22Rv1 (cell line): Measurements from ENCODE around the gene UTP11.

Experiments
- H3K27ac ChIP-seq: fragments of 450-650 bp; 2 replicates; pipeline ENCODE4 v1.5.1; 2017
- ZFX ChIP-seq: fragments of 450-650 bp; IDR thresholded peaks from 2 replicates; pipeline ENCODE4 v1.6.1; 2017; ENCODE audit warnings: antibody characterized with exemption, borderline replicate concordance
- TF ChIP-seq, protein P1 (sequence below): fragments of 450-650 bp; IDR thresholded peaks from 2 replicates; pipeline ENCODE4 v1.5.1; 2017; ENCODE audit warnings: mild to moderate bottlenecking

Gene UTP11

DNA sequence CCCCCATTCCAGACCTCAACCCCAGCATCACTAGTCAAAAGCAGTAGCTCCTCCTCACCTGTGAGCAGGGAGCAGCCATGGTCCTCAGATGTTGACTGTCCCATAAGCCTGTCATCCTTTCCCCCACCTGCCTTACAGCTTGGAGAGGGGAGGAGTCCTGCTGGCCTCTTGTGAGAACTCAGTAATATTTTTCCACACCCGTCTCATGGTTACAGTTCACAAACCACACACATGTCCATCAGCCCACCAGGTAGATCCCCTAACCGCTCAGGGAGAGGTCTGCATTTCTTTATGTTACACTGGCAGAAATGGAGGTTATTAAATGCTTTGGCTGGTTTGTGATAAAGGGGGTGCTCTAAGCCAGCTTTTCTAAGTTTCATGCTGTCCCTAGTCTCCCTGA is 60.3 kb downstream of the UTP11 start:
- TF ChIP-seq ZFX, result no peak
- TF ChIP-seq, protein P1, sequence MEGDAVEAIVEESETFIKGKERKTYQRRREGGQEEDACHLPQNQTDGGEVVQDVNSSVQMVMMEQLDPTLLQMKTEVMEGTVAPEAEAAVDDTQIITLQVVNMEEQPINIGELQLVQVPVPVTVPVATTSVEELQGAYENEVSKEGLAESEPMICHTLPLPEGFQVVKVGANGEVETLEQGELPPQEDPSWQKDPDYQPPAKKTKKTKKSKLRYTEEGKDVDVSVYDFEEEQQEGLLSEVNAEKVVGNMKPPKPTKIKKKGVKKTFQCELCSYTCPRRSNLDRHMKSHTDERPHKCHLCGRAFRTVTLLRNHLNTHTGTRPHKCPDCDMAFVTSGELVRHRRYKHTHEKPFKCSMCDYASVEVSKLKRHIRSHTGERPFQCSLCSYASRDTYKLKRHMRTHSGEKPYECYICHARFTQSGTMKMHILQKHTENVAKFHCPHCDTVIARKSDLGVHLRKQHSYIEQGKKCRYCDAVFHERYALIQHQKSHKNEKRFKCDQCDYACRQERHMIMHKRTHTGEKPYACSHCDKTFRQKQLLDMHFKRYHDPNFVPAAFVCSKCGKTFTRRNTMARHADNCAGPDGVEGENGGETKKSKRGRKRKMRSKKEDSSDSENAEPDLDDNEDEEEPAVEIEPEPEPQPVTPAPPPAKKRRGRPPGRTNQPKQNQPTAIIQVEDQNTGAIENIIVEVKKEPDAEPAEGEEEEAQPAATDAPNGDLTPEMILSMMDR, result no peak
- no peak overlapping the region for H3K27ac ChIP-seq

DNA sequence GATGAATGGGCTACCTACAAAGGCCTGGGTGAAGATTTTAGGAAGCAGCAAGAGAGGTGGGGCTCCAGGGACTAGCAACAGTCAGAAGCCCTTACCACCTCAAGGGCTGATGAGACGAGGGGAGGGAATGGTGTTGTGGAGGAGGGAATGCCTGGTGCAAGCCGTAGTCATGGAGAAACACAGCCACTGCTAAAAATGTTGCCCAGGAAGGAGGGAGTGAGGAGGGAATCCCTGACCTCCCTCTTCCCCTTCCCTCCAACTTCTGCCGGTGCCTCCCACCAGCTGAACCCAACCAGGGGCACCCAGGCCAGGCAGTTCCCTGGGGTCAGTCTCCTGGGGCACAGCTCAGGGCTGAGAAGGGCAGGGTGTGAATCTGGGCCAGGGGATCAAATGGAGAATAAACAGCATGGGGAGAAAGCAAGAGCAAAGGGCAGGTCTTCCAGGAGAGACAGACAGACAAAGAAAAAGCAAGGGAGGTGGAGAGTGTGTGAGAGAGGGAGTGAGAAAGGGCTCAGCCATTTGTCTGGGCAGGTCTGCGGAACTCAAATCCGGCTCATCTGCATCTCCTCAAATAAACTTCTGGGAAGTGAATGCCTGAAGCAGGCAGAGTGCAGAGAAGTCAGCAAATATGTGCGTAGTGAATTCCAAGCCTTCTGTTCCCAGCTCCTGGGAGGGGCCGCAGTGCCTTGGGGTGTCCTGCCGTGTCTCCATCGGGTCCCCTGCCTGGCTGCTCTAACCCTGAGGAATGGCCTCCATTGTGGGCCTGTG is 61.2 kb downstream of the UTP11 start:
- no peak overlapping the region for H3K27ac ChIP-seq
- TF ChIP-seq ZFX, result no peak
- TF ChIP-seq, protein P1, result no peak

DNA sequence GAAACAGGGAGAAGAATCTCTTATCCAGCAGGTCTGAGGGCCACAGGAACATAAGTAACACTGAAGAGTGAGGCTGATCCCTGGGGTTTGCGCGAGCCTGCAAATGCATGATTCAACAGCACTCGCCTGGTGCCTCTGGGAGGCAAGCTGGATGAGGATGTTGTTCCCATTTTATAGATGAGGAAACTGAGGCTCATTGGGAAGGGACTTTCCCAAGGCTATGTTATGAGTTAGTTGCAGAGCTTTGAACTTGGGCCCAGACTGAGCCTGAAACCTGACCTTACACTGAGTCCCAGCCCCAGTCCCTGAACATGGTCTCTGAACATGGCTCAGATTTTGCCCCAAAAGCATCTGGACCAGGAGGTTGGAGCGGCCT is 61.8 kb downstream of the UTP11 start:
- TF ChIP-seq, protein P1, result no peak
- no peak for TF ChIP-seq ZFX
- H3K27ac ChIP-seq, result no peak overlapping the region
